K562 (cell line): ENCODE measurements around the gene KATNB1. TPM values are rescaled to one million over a fixed set of nuclear protein-coding genes. Genes with fewer than 3 reads are reported as not detected.

ENCODE experiments used
- ATAC-seq: fragments of 200-7000 bp; cut with Tn5 transposase; 3 replicates; pipeline ENCODE4 v1.9.1; 2020; ENCODE audit warnings: moderate library complexity
- BruUV-seq: library from RNA; stranded (reverse); fragments of 400-500 nt; replicated peaks from 2 replicates; lab custom pipeline; 2021; lab: Mats Ljungman, UMichigan
- CTCF ChIA-PET: fragments of 300-600 bp; formaldehyde crosslinking; extraction: SDS; loops from one replicate; lab custom pipeline; 2021; ENCODE audit warnings: low intra/inter-chr PET ratio; lab: Yijun Ruan, JAX
- POLR2A ChIA-PET: fragments of 300-600, 350-650 bp; sonication (Branson Sonifier 250); formaldehyde crosslinking; extraction: SDS; loops from one replicate; lab custom pipeline; 2021; ENCODE audit warnings: antibody characterized with exemption, inconsistent platforms; lab: Yijun Ruan, JAX
- DNase-seq, 4 experiments: peaks; one replicate each; pipeline versions ENCODE4 v3.0.0 to v3.0.0-alpha.2; 2011 to 2018; ENCODE audit warnings: low spot score in 3 of 4, mixed read lengths in 3 of 4; ENCODE audit errors: extremely low read depth in 1 of 4
- FAIRE-seq: peaks from 2 replicates; lab custom pipeline; 2011; peaks lifted over from hg19 to GRCh38; lab: Jason Lieb, UNC
- H2AFZ ChIP-seq: 2 replicates; pipeline ENCODE4 v1.6.0; 2011; ENCODE audit warnings: low read depth, low read length, control low read depth, inconsistent platforms
- H3K27ac ChIP-seq: fragments of 200-600 bp; 3 replicates; pipeline ENCODE4 v1.8.0; 2011; ENCODE audit warnings: low read depth, mild to moderate bottlenecking, control low read depth, inconsistent platforms, low read length, moderate library complexity, mixed read lengths; ENCODE audit errors: extremely low read depth
- H3K27me3 ChIP-seq, 2 experiments: fragments of 300-600 bp in 1 of 2; 2 replicates in 1 of 2; 3 replicates in 1 of 2; pipeline versions ENCODE4 v1.6.0 to v1.8.0; 2011; ENCODE audit warnings: inconsistent platforms in 2 of 2, low read length in 2 of 2, mild to moderate bottlenecking in 1 of 2, mixed read lengths in 1 of 2, moderate library complexity in 1 of 2; ENCODE audit not compliant: control insufficient read depth in 2 of 2, insufficient read depth in 2 of 2
- H3K36me3 ChIP-seq: fragments of 300-600 bp; 3 replicates; pipeline ENCODE4 v1.8.0; 2011; ENCODE audit warnings: mild to moderate bottlenecking, low read length, inconsistent platforms; ENCODE audit not compliant: control insufficient read depth, insufficient read depth
- H3K4me1 ChIP-seq, 2 experiments: fragments of 200-600 bp in 1 of 2; replicated peaks in 1 of 2; 2 replicates in 1 of 2; 3 replicates in 1 of 2; pipeline versions ENCODE4 v1.5.1 to v1.8.0; 2011; ENCODE audit warnings: inconsistent platforms in 2 of 2, low read length in 2 of 2, mild to moderate bottlenecking in 1 of 2, mixed read lengths in 1 of 2, moderate library complexity in 1 of 2; ENCODE audit not compliant: control insufficient read depth in 2 of 2, insufficient read depth in 2 of 2
- H3K4me2 ChIP-seq: 2 replicates; pipeline ENCODE4 v1.6.1; 2011; ENCODE audit warnings: low read length, control low read depth, inconsistent platforms, mixed read lengths; ENCODE audit not compliant: insufficient read depth
- H3K4me3 ChIP-seq: fragments of 200-600 bp; sonication (generic), shearing (Covaris generic); 2 replicates; pipeline ENCODE4 v1.5.1; 2016; ENCODE audit warnings: control low read depth, inconsistent platforms
- H3K79me2 ChIP-seq: fragments of 200-600 bp; 3 replicates; pipeline ENCODE4 v1.8.0; 2011; ENCODE audit warnings: low read length, inconsistent platforms; ENCODE audit not compliant: control insufficient read depth, insufficient read depth
- H3K9ac ChIP-seq, 2 experiments: 2 replicates each; pipeline versions ENCODE4 v1.6.0 to v1.6.1; 2011; ENCODE audit warnings: low read depth in 2 of 2, low read length in 2 of 2, control low read depth in 1 of 2, inconsistent platforms in 1 of 2, mild to moderate bottlenecking in 1 of 2, mixed read lengths in 1 of 2; ENCODE audit not compliant: insufficient read depth in 1 of 2
- H3K9me1 ChIP-seq: one replicate; pipeline ENCODE4 v1.6.0; 2011; ENCODE audit warnings: inconsistent platforms, mild to moderate bottlenecking, low read length, moderate library complexity; ENCODE audit not compliant: control insufficient read depth, insufficient read depth
- H3K9me3 ChIP-seq: replicated peaks from 2 replicates; pipeline ENCODE4 v1.5.1; 2011; ENCODE audit warnings: low read depth, low read length, inconsistent platforms; ENCODE audit not compliant: control insufficient read depth, insufficient read depth
- H4K20me1 ChIP-seq: replicated peaks from 2 replicates; pipeline ENCODE4 v1.6.1; 2011; ENCODE audit warnings: low read length, inconsistent platforms, mixed read lengths; ENCODE audit not compliant: control insufficient read depth, insufficient read depth
- GTF3C2 ChIP-seq: IDR thresholded peaks from 3 replicates; pipeline ENCODE4 v1.6.1; 2011; ENCODE audit warnings: borderline replicate concordance, mild to moderate bottlenecking, moderate library complexity; ENCODE audit not compliant: insufficient read length; ENCODE audit errors: extremely low read depth
- HNRNPUL1 ChIP-seq: fragments of 200-400 bp; formaldehyde crosslinking; IDR thresholded peaks from 2 replicates; pipeline ENCODE4 v1.6.1; 2017; ENCODE audit warnings: low read length
- MAZ ChIP-seq, 2 experiments: fragments of 450-650 bp in 1 of 2; sonication (generic) in 1 of 2; formaldehyde crosslinking; IDR thresholded peaks in 1 of 2; conservative IDR thresholded peaks in 1 of 2; 2 replicates each; pipeline versions ENCODE4 v1.4.0 to v1.5.0; 2020; ENCODE audit warnings: mild to moderate bottlenecking in 1 of 2, missing genetic modification reagents in 1 of 2
- MTA2 ChIP-seq: fragments of 450-650 bp; IDR thresholded peaks from 2 replicates; pipeline ENCODE4 v1.6.1; 2016; ENCODE audit warnings: low read depth
- PBX2 ChIP-seq, 2 experiments: IDR thresholded peaks in 1 of 2; conservative IDR thresholded peaks in 1 of 2; 2 replicates each; pipeline ENCODE4 v1.6.1; 2016; ENCODE audit warnings: low read depth in 2 of 2, mild to moderate bottlenecking in 1 of 2, missing compliant biosample characterization in 1 of 2, missing genetic modification characterization in 1 of 2, moderate library complexity in 1 of 2
- POU5F1 ChIP-seq: fragments of 150-350 bp; IDR thresholded peaks from 2 replicates; pipeline ENCODE4 v1.6.1; 2014; ENCODE audit warnings: borderline replicate concordance, low read length, low read depth, mild to moderate bottlenecking; ENCODE audit not compliant: partially characterized antibody
- RBM39 ChIP-seq: fragments of 200-400 bp; formaldehyde crosslinking; optimal IDR thresholded peaks from 2 replicates; pipeline ENCODE3; 2018; ENCODE audit warnings: low read depth, low read length
- TRIM25 ChIP-seq: fragments of 450-650 bp; IDR thresholded peaks from 2 replicates; pipeline ENCODE4 v1.7.0; 2016; ENCODE audit warnings: borderline replicate concordance
- ZBTB1 ChIP-seq: sonication (generic); formaldehyde crosslinking; IDR thresholded peaks from 2 replicates; pipeline ENCODE4 v1.8.1; 2023; ENCODE audit warnings: missing genetic modification reagents, low read depth, mild to moderate bottlenecking, borderline replicate concordance
- ZBTB43 ChIP-seq: sonication (generic); formaldehyde crosslinking; IDR thresholded peaks from 2 replicates; pipeline ENCODE4 v1.8.0; 2023; ENCODE audit warnings: mild to moderate bottlenecking, missing genetic modification reagents
- ZNF212 ChIP-seq: fragments of 450-650 bp; formaldehyde crosslinking; IDR thresholded peaks from 2 replicates; pipeline ENCODE4 v1.4.0; 2020; ENCODE audit warnings: mild to moderate bottlenecking
- ZNF263 ChIP-seq: sonication (generic); formaldehyde crosslinking; IDR thresholded peaks from 2 replicates; pipeline ENCODE4 v1.8.0; 2022; ENCODE audit warnings: mild to moderate bottlenecking, missing genetic modification reagents, borderline replicate concordance
- WGBS: fragments of 100-300 bp; shearing (Covaris generic); methylation state at CpG from one replicate; pipeline ENCODE4 v1.1.6; 2016; ENCODE audit warnings: low coverage, mixed read lengths; ENCODE audit not compliant: insufficient coverage; ENCODE audit errors: missing lambda C conversion rate; 5-methylcytosine and 5-hydroxymethylcytosine counted together
- in situ Hi-C: fragments of 300-500 bp; cut with MboI; formaldehyde crosslinking; loops from 4 replicates; pipeline ENCODE4 v1.15.0; 2018; ENCODE audit warnings: inconsistent platforms, mixed read lengths
- intact Hi-C: fragments of 100-400 bp; cut with micrococcal nuclease; formaldehyde crosslinking; loops from 2 replicates; pipeline ENCODE4 v1.14.2; 2022
- polyA plus RNA-seq, 8 experiments: library from polyadenylated mRNA; depleted of rRNA in 4 of 8; stranded (reverse) in 5 of 8; unstranded in 3 of 8; fragments of >200 nt; fragmentation: Nextera tagmentation in 2 of 8; fragmentation: Illumina TruSeq in 1 of 8; extraction: Ambion mirVana in 2 of 8; extraction: Trizol in 1 of 8; gene quantifications; 2 replicates each; pipeline versions ENCODE4 v1.2.1 to v1.2.3, GENCODE V29; 2011 to 2014; ENCODE audit warnings: inconsistent platforms in 1 of 8, missing spikeins in 1 of 8
- total RNA-seq, 7 experiments: library from RNA; depleted of rRNA in 6 of 7; stranded (reverse); fragments of >200 nt in 6 of 7; fragmentation: Illumina TruSeq in 2 of 7; extraction: Trizol in 2 of 7; gene quantifications; 2 replicates each; pipeline versions ENCODE4 v1.2.1 to v1.2.3, GENCODE V29; 2011 to 2021; ENCODE audit warnings: low replicate concordance in 1 of 7

KATNB1 gene
- total and polyA plus RNA-seq, 9 of the 15 experiments (the other 6 are each of a cell fraction or from before 2014, with no cell fraction given) = 1.2 to 52.6 (median 21.9) TPM

GRCh38 chr16:57764006-57764340 is 28.4 kb downstream of the KATNB1 start:
- FAIRE-seq (no peak), DNase-seq (no peak), ATAC-seq (no peak)
- in situ Hi-C loops (no loop called here), intact Hi-C loops (no loop called here)
- Histone ChIP-seq H3K9me1 (no peaks in the 10 kb centered on the region), H2AFZ (no peak overlapping the region), H4K20me1 (no peaks in the 10 kb centered on the region), H3K27ac (no peak overlapping the region; the same call in 2 of the 3 replicates), H3K4me1 (peaks cover 4 to 40% of the 10 kb centered on the region in 2 experiments; a peak in 3 of 5 replicates), H3K4me2 (no peak overlapping the region), H3K79me2 (no peaks in the 10 kb centered on the region), H3K27me3 (no peaks in the 10 kb centered on the region), H3K36me3 (peaks cover 85% of the 10 kb centered on the region), H3K4me3 (no peak overlapping the region), H3K9me3 (no peaks in the 10 kb centered on the region), H3K9ac (no peak overlapping the region)
- 94% methylated on average over 6 of the region's 9 CpGs for WGBS
- TF ChIP-seq ZBTB1 (CRISPR knock-in tag) = no peak
- no peak for TF ChIP-seq POU5F1
- no peak for TF ChIP-seq MAZ (CRISPR knock-in tag; conservative IDR thresholded peaks at IDR 0.05 in 1 of 2, IDR thresholded peaks at IDR 0.05 in 1 of 2)
- TF ChIP-seq GTF3C2 = no peak
- TF ChIP-seq TRIM25 = no peak
- no peak for TF ChIP-seq ZNF263 (CRISPR knock-in tag)
- TF ChIP-seq ZNF212 = no peak
- no peak for TF ChIP-seq RBM39
- no peak for TF ChIP-seq HNRNPUL1
- TF ChIP-seq MTA2 = no peak
- TF ChIP-seq PBX2 (CRISPR knock-in tag; IDR thresholded peaks at IDR 0.05; ENCODE audit: low read depth) = no peak
- TF ChIP-seq PBX2 (tag; conservative IDR thresholded peaks at IDR 0.05; ENCODE audit: low read depth) = no peak
- no peak for TF ChIP-seq ZBTB43 (CRISPR knock-in tag)
- CTCF ChIA-PET = no interaction called here
- POLR2A ChIA-PET = interaction anchor here (1.3 kb wide), 1 partner anchor 29 kb away, joined by 3 read pairs; no protein-coding TSS in a partner anchor
- no TSS peak for BruUV-seq
